HepG2 (cell line): ENCODE data around the gene GDF2.

Source experiments
- CTCF ChIP-seq: sonication (generic); formaldehyde crosslinking; IDR thresholded peaks from 2 replicates; pipeline ENCODE4 v1.5.0; 2020; ENCODE audit warnings: mild to moderate bottlenecking, missing genetic modification reagents, moderate library complexity
- EZH2 ChIP-seq: conservative IDR thresholded peaks from 2 replicates; pipeline ENCODE4 v1.6.1; 2012; ENCODE audit warnings: mild to moderate bottlenecking, low read depth, low read length, moderate library complexity
- GMEB1 ChIP-seq: sonication (generic); formaldehyde crosslinking; IDR thresholded peaks from 2 replicates; pipeline ENCODE4 v1.5.1; 2020; ENCODE audit warnings: missing genetic modification reagents, mild to moderate bottlenecking, borderline replicate concordance
- KAT7 ChIP-seq: IDR thresholded peaks from 2 replicates; pipeline ENCODE4 v1.6.1; 2018; ENCODE audit warnings: borderline replicate concordance, missing compliant biosample characterization
- NPAS2 ChIP-seq: sonication (generic); formaldehyde crosslinking; IDR thresholded peaks from 2 replicates; pipeline ENCODE4 v1.8.0; 2022; ENCODE audit warnings: mild to moderate bottlenecking, missing genetic modification reagents, borderline replicate concordance
- POLR2A ChIP-seq, 2 experiments: IDR thresholded peaks; 2 replicates each; pipeline ENCODE4 v1.6.1; 2011; ENCODE audit warnings: low read depth in 2 of 2, low read length in 2 of 2, mild to moderate bottlenecking in 1 of 2, moderate library complexity in 1 of 2; ENCODE audit not compliant: insufficient read depth in 1 of 2
- REST ChIP-seq, 2 experiments: IDR thresholded peaks; 2 replicates each; pipeline ENCODE4 v1.6.1; 2011 to 2012; ENCODE audit warnings: low read length in 2 of 2, borderline replicate concordance in 1 of 2, low read depth in 1 of 2, mild to moderate bottlenecking in 1 of 2, moderate library complexity in 1 of 2
- SRY ChIP-seq: sonication (generic); formaldehyde crosslinking; IDR thresholded peaks from 2 replicates; pipeline ENCODE4 v1.8.0; 2022; ENCODE audit warnings: mild to moderate bottlenecking, missing genetic modification reagents
- TCF7L2 ChIP-seq: IDR thresholded peaks from 2 replicates; pipeline ENCODE4 v1.6.1; 2011; ENCODE audit warnings: mild to moderate bottlenecking, low read depth, low read length, moderate library complexity
- ZNF276 ChIP-seq: sonication (generic); formaldehyde crosslinking; IDR thresholded peaks from 2 replicates; pipeline ENCODE4 v1.4.0; 2020; ENCODE audit warnings: mild to moderate bottlenecking, low read depth, missing genetic modification reagents
- ZNF282 ChIP-seq: fragments of 450-650 bp; IDR thresholded peaks from 2 replicates; pipeline ENCODE4 v1.6.1; 2018; ENCODE audit not compliant: partially characterized antibody
- ZNF543 ChIP-seq: sonication (generic); formaldehyde crosslinking; IDR thresholded peaks from 2 replicates; pipeline ENCODE4 v1.4.0; 2020; ENCODE audit warnings: mild to moderate bottlenecking, missing genetic modification reagents

- no peak for TF ChIP-seq CTCF
- TF ChIP-seq ZNF543 (CRISPR knock-in tag): no peak
- no peak for TF ChIP-seq KAT7 (CRISPR knock-in tag)
- TF ChIP-seq ZNF276 (CRISPR knock-in tag): no peak
- no peak for TF ChIP-seq TCF7L2
- no peak for TF ChIP-seq NPAS2
- TF ChIP-seq POLR2A (IDR thresholded peaks at IDR 0.05; ENCODE audit: insufficient read depth in 1 of 2, low read depth in 2 of 2, low read length in 2 of 2): no peak
- no peak for TF ChIP-seq SRY (CRISPR knock-in tag)
- no peak for TF ChIP-seq REST (IDR thresholded peaks at IDR 0.05; ENCODE audit: borderline replicate concordance in 1 of 2, low read depth in 1 of 2, low read length in 2 of 2)
- no peak for TF ChIP-seq GMEB1 (CRISPR knock-in tag)
- TF ChIP-seq EZH2: no peak
- no peak for TF ChIP-seq ZNF282
Observed at GRCh38 chr10:47278152-47278473, 44.1 kb upstream of the GDF2 start.
